T-cell (primary cell): ENCODE measurements around the gene MORN1. TPM values are rescaled to one million over a fixed set of nuclear protein-coding genes. Genes with fewer than 3 reads are reported as not detected.
"Not testable (repeated sequence)": the region's sequence is repeated elsewhere in the genome, so short reads cannot be mapped to it uniquely, and the experiment has no call there.

Source experiments
- ATAC-seq, 4 experiments: fragments of 200-7000 bp in 3 of 4; fragments of 150-1000 bp in 1 of 4; cut with Tn5 transposase; replicated peaks in 1 of 4; 1 replicate in 3 of 4; 2 replicates in 1 of 4; pipeline ENCODE4 v1.10.0; 2021; ENCODE audit warnings: moderate library complexity in 3 of 4, mild to moderate bottlenecking in 2 of 4, moderate number of reproducible peaks in 1 of 4
- CTCF ChIA-PET, 2 donors: fragments of 300-600 bp; sonication (Branson Sonifier 250); formaldehyde crosslinking; loops; one replicate each; lab custom pipeline; 2022; ENCODE audit warnings: antibody characterized with exemption in 2 of 2; lab: Charles Lee
- POLR2A ChIA-PET, 2 donors: fragments of 300-600 bp; sonication (Branson Sonifier 250); formaldehyde crosslinking; loops; one replicate each; lab custom pipeline; 2022; ENCODE audit warnings: antibody characterized with exemption in 2 of 2; lab: Charles Lee
- DNase-seq, 35 experiments: peaks; one replicate each; pipeline versions ENCODE4 v3.0.0 to v3.0.0-alpha.2; 2013 to 2023
- H3K27ac ChIP-seq: one replicate; pipeline ENCODE4 v1.5.1; 2013; ENCODE audit warnings: low read length
- H3K27me3 ChIP-seq, 2 experiments: replicated peaks in 1 of 2; 1 replicate in 1 of 2; 2 replicates in 1 of 2; pipeline versions ENCODE4 v1.6.1 to v1.7.0; 2013; ENCODE audit warnings: low read length in 1 of 2, mixed read lengths in 1 of 2; ENCODE audit not compliant: control insufficient read depth in 2 of 2, insufficient read depth in 2 of 2; ENCODE audit errors: extremely low read depth in 1 of 2
- H3K36me3 ChIP-seq, 2 donors: 1 replicate in 1 of 2; 2 replicates in 1 of 2; pipeline versions ENCODE4 v1.6.1 to v1.7.0; 2013; ENCODE audit warnings: low read length in 1 of 2; ENCODE audit not compliant: control insufficient read depth in 2 of 2, insufficient read depth in 1 of 2; ENCODE audit errors: extremely low read depth in 1 of 2
- H3K4me1 ChIP-seq, 2 experiments: 1 replicate in 1 of 2; 2 replicates in 1 of 2; pipeline versions ENCODE4 v1.6.1 to v1.7.0; 2013; ENCODE audit warnings: low read length in 2 of 2, mixed read lengths in 1 of 2; ENCODE audit not compliant: insufficient read depth in 2 of 2, control insufficient read depth in 1 of 2; ENCODE audit errors: extremely low read depth in 1 of 2
- H3K4me3 ChIP-seq, 2 donors: 1 replicate in 1 of 2; 2 replicates in 1 of 2; pipeline versions ENCODE4 v1.5.1 to v1.7.0; 2013; ENCODE audit warnings: mild to moderate bottlenecking in 2 of 2, low read length in 1 of 2, moderate library complexity in 1 of 2; ENCODE audit not compliant: control insufficient read depth in 1 of 2; ENCODE audit errors: extremely low read depth in 1 of 2
- H3K9me3 ChIP-seq: 2 replicates; pipeline ENCODE4 v1.7.0; 2013
- H3K27ac Mint-ChIP-seq, 2 donors: one replicate each; pipeline ENCODE4 v1.8.0; 2020 to 2021; ENCODE audit warnings: mild to moderate bottlenecking in 2 of 2, mixed read lengths in 2 of 2
- H3K27me3 Mint-ChIP-seq, 2 donors: one replicate each; pipeline ENCODE4 v1.8.0; 2021 to 2022; ENCODE audit warnings: mixed read lengths in 2 of 2
- H3K36me3 Mint-ChIP-seq: one replicate; pipeline ENCODE4 v1.8.0; 2021; ENCODE audit warnings: mixed read lengths
- H3K4me1 Mint-ChIP-seq, 3 donors: one replicate each; pipeline ENCODE4 v1.8.0; 2020 to 2022; ENCODE audit warnings: mixed read lengths in 3 of 3, mild to moderate bottlenecking in 1 of 3
- H3K4me3 Mint-ChIP-seq, 3 donors: one replicate each; pipeline ENCODE4 v1.8.0; 2020 to 2022; ENCODE audit warnings: mild to moderate bottlenecking in 3 of 3, mixed read lengths in 3 of 3, moderate library complexity in 3 of 3
- H3K9me3 Mint-ChIP-seq, 3 donors: one replicate each; pipeline ENCODE4 v1.8.0; 2020 to 2022; ENCODE audit warnings: mixed read lengths in 3 of 3
- WGBS: methylation state at CpG from one replicate; pipeline ENCODE4 v1.1.5; 2013; ENCODE audit warnings: missing lambda C conversion rate; ENCODE audit not compliant: insufficient coverage; 5-methylcytosine and 5-hydroxymethylcytosine counted together
- total RNA-seq, 35 experiments: library from RNA in 6 of 35; stranded (reverse) in 6 of 35; fragments of 120-200 nt in 1 of 35; gene quantifications; one replicate each; pipeline versions ENCODE4 v1.2.1 to v1.2.4 and lab custom pipeline; 2013 to 2026

Gene MORN1
- total RNA-seq, 5 donors from 2014 or later (not counting 1 experiment from before 2014, with no cell fraction given): 8.2 to 17.5 (median 13.2) TPM

DNA sequence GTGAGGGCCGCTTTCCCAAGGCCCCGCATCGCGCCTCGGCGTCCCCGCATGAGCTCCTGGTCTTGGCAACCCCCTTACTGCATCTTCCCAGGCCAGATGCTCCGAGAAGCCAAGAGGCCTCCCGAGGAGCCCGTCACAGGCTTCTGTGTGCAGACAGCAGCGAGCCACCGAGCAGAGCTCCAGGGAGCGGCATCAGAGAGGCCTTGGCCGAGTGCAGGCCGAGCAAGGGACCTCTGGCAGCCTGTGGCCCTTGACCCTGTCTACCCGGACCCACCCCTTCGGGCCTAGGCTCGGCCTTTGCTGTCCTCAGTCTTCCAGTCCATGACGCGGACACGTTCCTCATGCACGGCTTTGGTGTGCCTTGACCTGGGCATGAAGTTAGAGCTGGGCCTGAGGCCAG is 63.5 kb downstream of the MORN1 start:
- Histone ChIP-seq H3K4me1 (no peaks in the 10 kb centered on the region), H3K27ac (no peak overlapping the region), H3K27me3 (peaks cover 0 to 15% of the 10 kb centered on the region in 2 experiments), H3K4me3 (no peak overlapping the region), H3K36me3 (no peaks in the 10 kb centered on the region), H3K9me3 (no peaks in the 10 kb centered on the region)
- DNase-seq (no peak), ATAC-seq (no peak)
- Mint-ChIP-seq H3K4me1 (peaks cover 0 to 4% (median 0%) of the 10 kb centered on the region in 3 donors), H3K9me3 (no peaks in the 10 kb centered on the region), H3K4me3 (no peak overlapping the region), H3K36me3 (no peaks in the 10 kb centered on the region), H3K27ac (no peak overlapping the region), H3K27me3 (peaks cover 0 to 4% of the 10 kb centered on the region in 2 donors)
- 87% methylated on average over 22 of the region's 22 CpGs for WGBS
- POLR2A ChIA-PET: interaction anchor here in 1 of 2 donors (0.5 kb wide), 1 partner anchor 26 kb away, joined by 5 read pairs; no protein-coding TSS in a partner anchor
- CTCF ChIA-PET: no interaction called here

DNA sequence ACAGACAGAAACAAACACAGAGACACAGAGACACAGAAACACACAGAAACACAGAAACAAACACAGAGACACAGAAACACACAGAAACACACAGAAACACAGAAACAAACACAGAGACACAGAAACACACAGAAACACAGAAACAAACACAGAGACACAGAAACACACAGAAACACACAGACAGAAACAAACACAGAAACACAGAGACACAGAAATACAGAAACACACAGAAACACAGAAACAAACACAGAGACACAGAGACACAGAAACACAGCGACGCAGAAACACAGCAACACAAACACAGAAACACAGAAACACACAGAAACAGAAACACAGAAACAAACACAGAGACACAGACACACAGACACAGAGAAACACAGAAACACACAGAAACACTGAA is 64.2 kb downstream of the MORN1 start:
- H3K9me3 Mint-ChIP-seq, ATAC-seq: not testable (repeated sequence)
- WGBS: no CpG with 5 or more reads among the region's 2 CpGs

DNA sequence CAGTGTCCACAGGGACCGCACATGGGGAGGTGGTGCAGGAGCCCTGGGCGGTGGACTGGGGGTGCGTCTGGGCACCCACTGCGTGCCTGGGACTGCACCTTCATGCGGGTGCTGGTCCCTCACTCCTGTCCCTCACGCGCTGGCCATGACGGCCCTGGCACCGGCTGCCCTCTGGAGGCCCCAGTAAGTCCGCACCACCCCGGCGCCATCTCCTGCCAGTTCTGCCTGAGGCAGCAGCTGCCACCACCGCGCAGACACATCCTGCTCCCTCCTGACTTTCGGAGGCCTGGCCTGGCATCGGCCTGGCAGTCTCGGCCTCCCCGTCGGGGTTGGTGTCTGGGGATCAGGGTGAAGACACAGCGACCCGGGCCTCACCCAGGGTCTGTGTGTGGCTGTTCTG is 64.8 kb downstream of the MORN1 start:
- H3K27me3 ChIP-seq: peaks cover 0 to 27% of the 10 kb centered on the region in 2 experiments
- H3K27ac Mint-ChIP-seq: no peak overlapping the region
- ATAC-seq (no peak), DNase-seq (no peak)
- H3K4me1 ChIP-seq: peaks cover 2 to 8% of the 10 kb centered on the region in 2 experiments
- no peak overlapping the region for H3K4me3 ChIP-seq
- H3K4me1 Mint-ChIP-seq: peaks cover 0 to 4% (median 0%) of the 10 kb centered on the region in 3 donors
- ChIA-PET CTCF (no interaction called here), POLR2A (no interaction called here)
- no peaks in the 10 kb centered on the region for H3K9me3 ChIP-seq
- no peaks in the 10 kb centered on the region for H3K36me3 ChIP-seq
- H3K4me3 Mint-ChIP-seq: no peak overlapping the region
- H3K36me3 Mint-ChIP-seq: no peaks in the 10 kb centered on the region
- no peak overlapping the region for H3K27ac ChIP-seq
- H3K27me3 Mint-ChIP-seq: peaks cover 0 to 4% of the 10 kb centered on the region in 2 donors
- whole genome bisulfite sequencing: 88% methylated on average over 17 of the region's 21 CpGs
- H3K9me3 Mint-ChIP-seq: no peaks in the 10 kb centered on the region

More for the DNA sequence above, 64.2 kb downstream of the MORN1 start:
- H3K4me1 ChIP-seq, H3K4me3 ChIP-seq, H3K27me3 Mint-ChIP-seq, H3K36me3 Mint-ChIP-seq, H3K27ac ChIP-seq, H3K9me3 ChIP-seq, H3K4me1 Mint-ChIP-seq, H3K36me3 ChIP-seq, DNase-seq, H3K4me3 Mint-ChIP-seq, CTCF ChIA-PET: not testable (repeated sequence)
- peaks cover 0 to 21% of the 10 kb centered on the region in 2 experiments for H3K27me3 ChIP-seq
- POLR2A ChIA-PET: interaction anchor here in 1 of 2 donors (0.5 kb wide), 1 partner anchor 25 kb away, joined by 5 read pairs; no protein-coding TSS in a partner anchor
- peak overlapping the region in 1 of 2 donors; percentile 40 for H3K27ac Mint-ChIP-seq

DNA sequence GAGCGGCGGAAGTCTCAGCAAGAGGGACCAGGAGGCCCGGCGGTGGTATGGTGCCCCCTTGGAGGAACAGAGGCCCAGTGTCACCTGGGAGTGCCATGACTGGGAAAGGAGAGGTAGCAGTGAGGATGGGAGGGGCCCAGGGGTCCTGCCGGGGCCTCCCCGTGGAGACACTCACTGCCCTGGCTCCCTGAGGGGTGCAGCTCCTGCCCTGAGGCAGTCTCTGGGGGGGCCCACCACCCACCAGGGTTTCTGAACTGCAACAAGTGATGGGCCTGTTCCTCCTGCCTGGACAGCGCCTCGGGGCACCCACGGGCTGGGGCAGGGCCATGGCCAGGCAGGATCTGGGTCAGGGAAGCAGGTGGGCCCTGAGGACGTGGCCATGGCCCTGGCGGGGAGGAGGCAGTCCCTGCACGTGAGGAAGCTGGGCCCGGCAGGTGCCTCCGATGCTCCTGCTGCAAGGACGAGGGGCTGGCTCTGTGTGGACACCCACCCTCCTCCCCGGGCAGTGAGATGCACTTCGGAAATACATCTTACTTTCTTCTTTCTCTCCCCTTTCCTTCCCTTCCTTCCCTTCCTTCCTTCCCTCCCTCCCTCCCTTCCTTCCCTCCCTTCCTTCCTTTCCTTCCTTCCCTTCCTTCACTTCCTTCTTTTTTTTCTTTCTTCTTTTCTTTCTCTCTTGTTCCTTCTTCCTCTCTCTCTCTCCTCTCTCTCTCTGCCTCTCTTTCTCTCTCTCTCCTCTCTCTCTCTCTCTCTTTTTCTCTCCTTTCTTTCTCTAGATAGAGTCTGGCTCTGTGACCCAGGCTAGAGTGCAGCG is 66.6 kb downstream of the MORN1 start:
- WGBS: 91% methylated on average over 14 of the region's 18 CpGs
- POLR2A ChIA-PET: no interaction called here
- peaks cover 2 to 13% of the 10 kb centered on the region in 2 experiments for H3K4me1 ChIP-seq
- H3K27ac ChIP-seq: no peak overlapping the region
- no peaks in the 10 kb centered on the region for H3K36me3 ChIP-seq
- no peaks in the 10 kb centered on the region for H3K9me3 ChIP-seq
- CTCF ChIA-PET: no interaction called here
- no peak for DNase-seq
- no peaks in the 10 kb centered on the region for H3K36me3 Mint-ChIP-seq
- H3K27me3 Mint-ChIP-seq: peaks cover 0 to 4% of the 10 kb centered on the region in 2 donors
- ATAC-seq: no peak
- peaks cover 0 to 4% (median 0%) of the 10 kb centered on the region in 3 donors for H3K4me1 Mint-ChIP-seq
- H3K27me3 ChIP-seq: peaks cover 0 to 43% of the 10 kb centered on the region in 2 experiments
- no peaks in the 10 kb centered on the region for H3K9me3 Mint-ChIP-seq
- H3K27ac Mint-ChIP-seq: peak overlapping the region in 1 of 2 donors; percentile 6
- H3K4me3 ChIP-seq: no peak overlapping the region
- no peak overlapping the region for H3K4me3 Mint-ChIP-seq

DNA sequence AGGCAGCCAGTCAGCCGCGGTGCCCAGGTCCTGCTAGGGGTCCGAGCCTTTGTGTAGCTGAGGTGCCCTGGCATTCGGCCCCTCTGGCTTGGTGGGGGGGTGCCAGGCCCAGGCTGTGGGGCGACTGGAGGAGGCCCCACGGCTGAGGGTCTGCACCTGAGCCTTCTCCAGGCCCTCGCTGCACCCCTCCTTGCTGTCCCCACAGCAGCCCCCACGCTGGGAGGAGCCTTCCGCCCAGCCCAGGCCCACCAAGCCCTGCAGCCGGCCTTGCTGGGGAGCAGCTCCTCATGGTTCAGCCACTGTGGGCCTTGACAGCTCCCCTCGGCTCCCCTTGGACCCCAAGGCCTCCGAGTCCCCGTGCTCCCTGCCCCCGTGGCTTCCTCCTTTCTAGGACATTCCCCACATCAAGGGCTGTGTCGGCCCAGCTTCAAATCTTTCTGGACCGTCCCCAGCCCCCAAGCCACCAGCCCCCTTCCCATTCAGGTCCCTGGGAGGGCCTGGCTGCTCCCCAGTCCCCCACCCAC is 67.8 kb downstream of the MORN1 start:
- WGBS: 90% methylated on average over 15 of the region's 16 CpGs
- Histone ChIP-seq H3K4me3 (no peak overlapping the region), H3K27me3 (peaks cover 0 to 46% of the 10 kb centered on the region in 2 experiments), H3K27ac (no peak overlapping the region), H3K9me3 (no peaks in the 10 kb centered on the region), H3K36me3 (no peaks in the 10 kb centered on the region), H3K4me1 (peaks cover 4 to 24% of the 10 kb centered on the region in 2 experiments)
- no peaks in the 10 kb centered on the region for H3K9me3 Mint-ChIP-seq
- H3K4me1 Mint-ChIP-seq: peaks cover 0 to 7% (median 4%) of the 10 kb centered on the region in 3 donors
- ChIA-PET CTCF (no interaction called here), POLR2A (no interaction called here)
- H3K36me3 Mint-ChIP-seq: no peaks in the 10 kb centered on the region
- DNase-seq (no peak), ATAC-seq (no peak)
- peaks cover 0 to 4% of the 10 kb centered on the region in 2 donors for H3K27me3 Mint-ChIP-seq
- H3K4me3 Mint-ChIP-seq: no peak overlapping the region
- H3K27ac Mint-ChIP-seq: no peak overlapping the region

DNA sequence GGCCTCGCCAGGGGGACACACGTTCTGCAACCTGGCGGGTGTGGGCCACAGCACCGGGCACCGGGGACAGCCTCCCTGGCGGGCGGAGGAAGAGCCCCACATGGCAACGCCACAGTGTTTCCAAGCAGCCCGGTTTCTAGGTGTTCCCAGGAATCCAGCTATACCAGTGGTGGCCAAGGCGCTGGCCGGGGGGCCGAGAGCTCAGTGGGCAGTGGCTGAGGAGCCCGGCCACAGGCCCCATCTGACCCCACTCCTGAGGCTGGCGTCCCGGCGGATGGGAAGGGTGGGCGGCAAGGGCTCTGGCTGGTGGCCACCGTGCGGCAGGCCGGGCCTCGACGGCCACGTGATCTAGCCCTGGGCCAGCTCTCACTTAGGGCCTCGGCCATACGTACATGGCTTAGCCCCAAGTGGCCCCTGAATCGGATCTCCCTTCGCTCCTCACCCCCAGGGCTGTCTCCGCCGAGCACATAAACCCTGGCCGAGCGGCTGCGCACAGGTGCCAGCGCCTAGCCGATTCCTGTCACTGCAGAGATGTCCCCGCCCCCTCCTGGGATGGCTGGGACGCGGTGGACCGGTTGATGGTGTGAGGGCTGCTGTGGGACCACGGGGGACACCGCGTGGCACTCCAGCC is 68.7 kb downstream of the MORN1 start:
- ATAC-seq (no peak), DNase-seq (no peak)
- Mint-ChIP-seq H3K4me1 (peaks cover 0 to 7% (median 4%) of the 10 kb centered on the region in 3 donors), H3K36me3 (no peaks in the 10 kb centered on the region), H3K27me3 (peaks cover 0 to 4% of the 10 kb centered on the region in 2 donors), H3K27ac (no peak overlapping the region), H3K9me3 (no peaks in the 10 kb centered on the region), H3K4me3 (no peak overlapping the region)
- WGBS: 94% methylated on average over 41 of the region's 41 CpGs
- Histone ChIP-seq H3K27me3 (peaks cover 0 to 46% of the 10 kb centered on the region in 2 experiments), H3K4me3 (no peak overlapping the region), H3K9me3 (no peaks in the 10 kb centered on the region), H3K27ac (no peak overlapping the region), H3K36me3 (no peaks in the 10 kb centered on the region), H3K4me1 (peaks cover 4 to 33% of the 10 kb centered on the region in 2 experiments)
- CTCF ChIA-PET: no interaction called here
- POLR2A ChIA-PET: no interaction called here
